DMS153 (cell line): ENCODE data around the gene NRARP.
"Not testable (repeated sequence)": the region's sequence is repeated elsewhere in the genome, so short reads cannot be mapped to it uniquely, and the experiment has no call there.

Experiments used
- DNase-seq: peaks from one replicate; lab custom pipeline; 2025; lab: John Stamatoyannopoulos, UW

NRARP gene, protein sequence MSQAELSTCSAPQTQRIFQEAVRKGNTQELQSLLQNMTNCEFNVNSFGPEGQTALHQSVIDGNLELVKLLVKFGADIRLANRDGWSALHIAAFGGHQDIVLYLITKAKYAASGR

DNA sequence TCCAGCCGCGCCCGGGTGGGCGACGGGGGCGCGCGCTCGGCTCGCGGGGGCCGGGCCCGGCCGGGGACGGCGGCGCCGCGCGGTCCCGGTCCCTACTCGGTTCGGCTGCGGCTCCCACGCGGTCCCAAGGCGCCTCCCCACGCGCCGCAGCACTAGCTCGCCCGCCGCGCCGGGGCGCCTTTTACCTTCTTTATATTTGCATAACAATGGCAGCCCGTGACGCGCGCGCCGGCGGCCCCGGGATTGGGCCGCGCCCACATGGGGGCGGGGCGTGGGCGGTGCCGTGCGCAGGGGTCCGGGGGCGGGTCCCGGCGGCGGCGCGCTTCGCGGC is at the start of gene NRARP:
NRARP (minus strand) TSS at position 154 of the 331 bp plus-strand sequence. CDS start 343 bp downstream, outside the sequence.
- peak; percentile 75 for DNase-seq

DNA sequence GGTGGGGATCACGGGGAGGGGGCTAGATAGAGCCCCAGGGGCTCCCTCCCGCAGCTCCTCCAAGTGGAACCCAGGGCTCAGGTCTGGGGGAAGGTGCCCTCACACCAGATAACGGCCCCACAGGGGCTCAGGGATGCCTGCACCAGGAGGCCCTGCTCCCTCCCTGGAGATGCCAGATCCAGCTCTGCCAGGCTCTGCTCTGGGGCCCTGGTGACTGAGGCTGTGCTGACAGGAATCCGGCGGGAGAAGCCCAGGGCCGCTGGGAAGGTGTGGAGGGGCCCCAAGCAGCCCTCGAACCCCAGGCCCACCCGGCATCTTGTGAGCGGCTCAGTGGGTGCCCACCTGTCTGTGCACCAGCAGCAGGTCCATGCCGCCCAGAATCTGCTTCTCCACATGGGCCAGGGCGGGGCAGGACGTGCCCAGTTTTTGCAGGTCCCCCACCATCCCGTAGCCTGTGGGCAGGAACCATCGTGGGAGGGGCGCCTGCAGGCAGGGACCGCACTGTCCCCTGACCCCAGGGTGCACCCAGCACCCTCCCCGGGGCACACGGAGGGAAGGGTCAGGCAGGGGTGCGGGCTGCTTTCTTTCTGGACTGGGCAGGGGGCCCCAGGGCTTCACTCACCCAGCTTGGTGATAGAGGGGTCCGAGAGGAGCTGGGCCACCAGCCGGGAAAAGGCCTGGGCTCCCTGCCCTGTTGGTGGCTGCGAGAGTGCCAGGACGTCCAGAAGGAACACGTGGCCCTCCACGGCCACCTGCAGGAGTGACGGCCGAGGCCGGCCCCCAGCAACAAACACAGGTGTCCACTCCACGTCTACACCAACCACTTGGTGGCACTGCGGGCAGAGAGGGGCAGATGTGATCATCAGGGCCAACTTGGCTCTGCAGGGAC is 48.9 kb upstream of the NRARP start:
- no peak for DNase-seq

- DNase-seq, result no peak
Observed at GRCh38 chr9:137349471-137350033, 47.5 kb upstream of the NRARP start.

DNA sequence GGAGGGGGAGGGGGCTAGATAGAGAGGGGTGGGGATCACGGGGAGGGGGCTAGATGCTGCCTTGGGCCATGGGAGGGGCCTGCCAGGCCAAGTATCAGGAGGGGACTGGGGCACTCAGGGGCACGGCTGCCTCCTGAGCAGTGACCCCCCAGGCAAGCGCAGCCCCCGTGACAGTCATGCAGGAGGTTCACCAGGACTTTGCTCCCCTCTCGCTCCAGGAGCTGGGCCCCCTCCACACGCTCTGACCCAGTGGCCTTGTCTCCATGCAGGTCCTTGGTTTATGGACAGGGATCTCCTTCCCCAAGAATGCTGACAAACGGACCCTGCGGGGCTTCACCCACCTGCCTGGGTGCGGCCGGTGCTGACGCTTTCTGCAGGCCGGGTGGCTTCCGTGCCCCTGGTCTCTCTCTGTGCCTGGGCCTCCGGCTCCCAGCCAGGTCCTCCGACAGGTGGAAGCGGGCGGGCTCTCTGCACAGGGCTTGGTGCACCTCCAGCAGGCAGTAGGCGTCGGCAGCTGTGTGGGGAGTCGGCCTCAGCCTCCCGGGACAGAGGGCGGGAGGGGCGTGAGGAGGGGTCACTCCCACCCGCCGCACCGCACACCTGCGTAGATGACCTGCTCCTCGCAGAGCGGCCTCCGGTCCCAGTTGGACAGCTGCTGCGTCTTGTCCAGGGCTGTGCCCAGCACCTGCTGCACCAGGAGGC is 46.8 kb upstream of the NRARP start:
- DNase-seq, result no peak

DNA sequence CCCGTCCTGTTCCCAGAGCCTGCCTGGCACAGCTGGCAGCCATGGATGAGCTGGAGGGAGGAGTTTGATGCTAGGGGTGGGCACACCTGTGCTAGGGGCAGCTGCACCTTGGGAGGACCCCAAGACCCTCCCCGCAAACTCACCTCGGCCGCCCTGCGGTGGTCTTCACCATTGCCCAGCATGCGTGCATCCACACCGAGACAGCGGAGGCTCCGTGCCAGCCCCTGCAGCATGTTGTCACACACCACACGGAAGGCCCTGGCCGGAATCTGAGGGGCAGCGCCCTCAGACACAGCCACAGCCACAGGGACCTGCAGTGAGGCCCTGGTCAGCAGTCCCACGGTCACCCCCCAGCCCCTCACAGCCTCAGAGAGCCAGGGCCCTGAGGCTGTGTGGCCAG is 45.9 kb upstream of the NRARP start:
- no peak for DNase-seq

- no peak for DNase-seq
Observed at GRCh38 chr9:137342482-137342881, 40.4 kb upstream of the NRARP start.

- DNase-seq, result no peak
Observed at GRCh38 chr9:137341227-137341626, 39.2 kb upstream of the NRARP start.

DNA sequence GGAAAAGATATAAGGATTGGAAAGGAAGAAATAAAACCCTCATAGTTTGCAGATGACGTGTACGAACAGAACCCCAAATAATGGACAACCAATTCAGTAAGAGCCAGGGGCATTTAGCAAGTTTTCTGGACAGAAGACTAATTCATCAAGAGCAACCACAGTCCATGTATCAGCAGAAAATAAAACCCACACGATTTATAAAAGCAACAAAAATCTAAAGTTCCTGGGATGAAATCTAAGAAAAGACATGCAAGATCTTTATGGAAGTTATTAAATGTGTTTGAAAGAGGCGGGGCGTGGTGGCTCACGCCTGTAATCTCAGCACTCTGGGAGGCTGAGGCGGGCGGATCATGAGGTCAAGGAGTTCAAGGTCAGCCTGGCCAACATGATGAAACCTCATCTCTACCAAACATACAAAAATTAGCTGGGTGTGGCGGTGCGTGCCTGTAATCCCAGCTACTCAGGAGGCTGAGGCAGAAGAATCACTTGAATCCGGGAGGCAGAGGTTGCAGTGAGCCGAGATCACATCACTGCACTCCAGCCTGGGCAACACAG is 37.9 kb upstream of the NRARP start:
- DNase-seq, result not testable (repeated sequence)

DNA sequence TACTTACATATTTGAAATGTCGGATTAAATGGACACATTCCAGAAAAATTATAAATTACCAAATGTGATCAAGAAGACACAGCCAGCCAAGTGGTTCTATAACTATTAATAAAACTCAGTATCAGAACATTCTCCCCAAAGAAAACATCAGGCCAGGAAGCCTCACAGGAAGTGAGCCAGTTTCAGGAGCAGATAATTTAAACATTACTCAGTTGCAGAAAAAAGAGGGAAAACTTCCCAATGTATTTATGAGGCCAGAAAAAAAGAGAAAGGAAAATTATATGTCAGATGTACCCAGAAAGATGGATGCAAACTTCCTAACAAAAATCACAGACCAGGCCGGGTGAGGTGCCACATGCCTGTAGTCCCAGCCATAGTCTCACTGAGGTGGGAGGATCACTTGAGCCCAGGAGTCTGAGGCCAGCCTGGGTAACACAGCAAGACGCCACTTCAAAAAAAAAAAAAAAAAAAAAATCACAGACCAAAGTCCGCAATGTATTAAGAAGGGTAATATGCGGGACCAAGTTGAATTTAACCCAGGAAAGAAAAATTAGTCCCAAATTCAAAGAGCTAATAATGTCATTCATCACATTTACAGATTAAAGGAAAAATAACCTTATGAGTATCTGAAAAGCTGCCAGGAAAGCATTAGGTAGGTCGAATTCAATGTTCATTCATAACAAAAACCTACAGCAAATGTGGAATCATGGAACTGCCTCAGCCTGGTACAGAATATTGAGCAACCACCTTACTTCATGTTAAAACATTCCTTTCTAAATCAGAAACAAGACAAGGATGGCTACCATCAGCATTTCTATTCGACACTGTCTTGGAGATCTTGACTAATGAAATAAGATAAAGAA is 37.2 kb upstream of the NRARP start:
- DNase-seq, result no peak

GRCh38 chr9:137336735-137337134 is 34.7 kb upstream of the NRARP start:
- no peak for DNase-seq

GRCh38 chr9:137333016-137333671 is 31.1 kb upstream of the NRARP start:
- no peak for DNase-seq

- no peak for DNase-seq
Observed at GRCh38 chr9:137331929-137332328, 29.9 kb upstream of the NRARP start.

GRCh38 chr9:137330689-137331088 is 28.6 kb upstream of the NRARP start:
- no peak for DNase-seq

GRCh38 chr9:137329590-137329989 is 27.5 kb upstream of the NRARP start:
- DNase-seq, result not testable (repeated sequence)

GRCh38 chr9:137327641-137328550 is 25.8 kb upstream of the NRARP start:
- DNase-seq, result not testable (repeated sequence)

- no peak for DNase-seq
Observed at GRCh38 chr9:137326445-137327065, 24.5 kb upstream of the NRARP start.

DNA sequence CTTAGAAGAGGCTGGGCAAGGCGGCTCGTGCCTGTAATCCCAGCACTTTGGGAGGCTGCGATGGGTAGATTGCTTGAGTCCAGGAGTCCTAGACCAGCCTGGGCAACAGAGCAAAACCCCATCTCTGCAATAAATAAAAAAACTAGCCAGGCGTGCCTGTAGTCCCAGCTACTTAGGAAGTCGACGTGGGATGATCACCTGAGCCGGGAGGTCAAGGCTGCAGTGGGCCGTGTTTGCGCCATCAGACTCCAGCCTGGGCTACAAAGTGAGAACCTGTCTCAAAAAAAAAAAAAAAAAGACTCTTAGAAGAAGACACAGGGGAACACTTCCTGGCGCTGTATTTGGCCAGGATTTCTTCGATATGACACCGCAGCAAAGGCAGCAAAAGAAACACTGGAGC is 23.7 kb upstream of the NRARP start:
- DNase-seq, result no peak

GRCh38 chr9:137325124-137325523 is 23.1 kb upstream of the NRARP start:
- no peak for DNase-seq
